Keratinocyte (primary cell): Measurements from ENCODE around the gene FERMT3. TPM values are rescaled to one million over a fixed set of nuclear protein-coding genes. Genes with fewer than 3 reads are reported as not detected.
"Not testable (repeated sequence)": the region's sequence is repeated elsewhere in the genome, so short reads cannot be mapped to it uniquely, and the experiment has no call there.

Source experiments
- DNase-seq: peaks from one replicate; pipeline ENCODE4 v3.0.0-alpha.2; 2011; ENCODE audit warnings: low read depth, missing footprints, low spot score
- FAIRE-seq: peaks from 2 replicates; lab custom pipeline; 2011; peaks lifted over from hg19 to GRCh38; lab: Jason Lieb, UNC
- H2AFZ ChIP-seq: 2 replicates; pipeline ENCODE4 v1.6.0; 2012; ENCODE audit warnings: low read length, control low read depth, inconsistent platforms; ENCODE audit not compliant: control insufficient read depth
- H3K27ac ChIP-seq: 2 replicates; pipeline ENCODE4 v1.5.1; 2011; ENCODE audit warnings: low read length; ENCODE audit not compliant: control insufficient read depth, insufficient read depth
- H3K27me3 ChIP-seq: 3 replicates; pipeline ENCODE4 v1.6.0; 2011; ENCODE audit warnings: low read length; ENCODE audit not compliant: control insufficient read depth, insufficient read depth; ENCODE audit errors: extremely low read depth
- H3K36me3 ChIP-seq, 2 experiments: 2 replicates in 1 of 2; 3 replicates in 1 of 2; pipeline ENCODE4 v1.5.1; 2011; ENCODE audit warnings: low read length in 2 of 2, mild to moderate bottlenecking in 1 of 2; ENCODE audit not compliant: control insufficient read depth in 2 of 2, insufficient read depth in 2 of 2; ENCODE audit errors: extremely low read depth in 1 of 2
- H3K4me1 ChIP-seq: 3 replicates; pipeline ENCODE4 v1.5.1; 2011; ENCODE audit warnings: low read length; ENCODE audit not compliant: control insufficient read depth, insufficient read depth; ENCODE audit errors: extremely low read depth
- H3K4me2 ChIP-seq: 3 replicates; pipeline ENCODE4 v1.6.0; 2011; ENCODE audit warnings: low read depth, low read length; ENCODE audit not compliant: control insufficient read depth, insufficient read depth; ENCODE audit errors: extremely low read depth
- H3K4me3 ChIP-seq, 3 experiments: fragments of 200-600 bp in 1 of 3; sonication (generic) in 1 of 3; 2 replicates in 2 of 3; 3 replicates in 1 of 3; pipeline ENCODE4 v1.5.1; 2011 to 2016; ENCODE audit warnings: low read length in 3 of 3, mild to moderate bottlenecking in 3 of 3, control low read depth in 2 of 3, inconsistent platforms in 1 of 3, low read depth in 1 of 3, mixed read lengths in 1 of 3, mixed run types in 1 of 3, moderate library complexity in 1 of 3; ENCODE audit not compliant: control insufficient read depth in 2 of 3, insufficient read depth in 2 of 3; ENCODE audit errors: extremely low read depth in 1 of 3
- H3K79me2 ChIP-seq: 2 replicates; pipeline ENCODE4 v1.6.0; 2012; ENCODE audit warnings: low read length; ENCODE audit not compliant: control insufficient read depth, insufficient read depth
- H3K9ac ChIP-seq: 3 replicates; pipeline ENCODE4 v1.6.0; 2011; ENCODE audit warnings: low read length; ENCODE audit not compliant: control insufficient read depth, insufficient read depth; ENCODE audit errors: extremely low read depth
- H3K9me1 ChIP-seq: 3 replicates; pipeline ENCODE4 v1.6.0; 2011; ENCODE audit warnings: low read length; ENCODE audit not compliant: control insufficient read depth, insufficient read depth; ENCODE audit errors: extremely low read depth
- H3K9me3 ChIP-seq: 2 replicates; pipeline ENCODE4 v1.5.1; 2012; ENCODE audit warnings: low read depth, low read length; ENCODE audit not compliant: control insufficient read depth
- H4K20me1 ChIP-seq: 3 replicates; pipeline ENCODE4 v1.6.0; 2011; ENCODE audit warnings: low read length; ENCODE audit not compliant: control insufficient read depth, insufficient read depth; ENCODE audit errors: extremely low read depth
- CTCF ChIP-seq, 3 experiments: IDR thresholded peaks in 1 of 3; conservative IDR thresholded peaks in 1 of 3; optimal IDR thresholded peaks in 1 of 3; 2 replicates in 2 of 3; 3 replicates in 1 of 3; pipeline versions ENCODE3 to v1.5.1; 2011; ENCODE audit warnings: low read length in 3 of 3, mild to moderate bottlenecking in 3 of 3, moderate library complexity in 2 of 3, control low read depth in 1 of 3, inconsistent platforms in 1 of 3; ENCODE audit not compliant: insufficient read depth in 2 of 3; ENCODE audit errors: extremely low read depth in 1 of 3
- EZH2 ChIP-seq: IDR thresholded peaks from one replicate; pipeline ENCODE4 v1.6.1; 2012; ENCODE audit warnings: inconsistent platforms, mild to moderate bottlenecking, low read length, moderate library complexity
- dilution Hi-C: fragments of 300-500 bp; cut with MboI; formaldehyde crosslinking; loops from one replicate; pipeline ENCODE4 v1.7.0; 2020; ENCODE audit warnings: low sequenced_read_pairs; ENCODE audit not compliant: extremely low pct_ligation_motif_present
- polyA plus RNA-seq, 5 experiments: library from polyadenylated mRNA; depleted of rRNA in 3 of 5; stranded (reverse) in 3 of 5; stranded (forward) in 1 of 5; unstranded in 1 of 5; fragments of >200 nt; gene quantifications; 1 replicate in 1 of 5; 2 replicates in 3 of 5; 3 replicates in 1 of 5; pipeline versions ENCODE4 v1.2.1 to v1.2.3, GENCODE V29; 2011 to 2012; ENCODE audit warnings: missing spikeins in 2 of 5, low read depth in 1 of 5, low replicate concordance in 1 of 5

FERMT3 gene
- polyA plus RNA-seq, 1 donor (not counting 4 experiments of a cell fraction or from before 2014, with no cell fraction given), result 0.98 TPM

DNA sequence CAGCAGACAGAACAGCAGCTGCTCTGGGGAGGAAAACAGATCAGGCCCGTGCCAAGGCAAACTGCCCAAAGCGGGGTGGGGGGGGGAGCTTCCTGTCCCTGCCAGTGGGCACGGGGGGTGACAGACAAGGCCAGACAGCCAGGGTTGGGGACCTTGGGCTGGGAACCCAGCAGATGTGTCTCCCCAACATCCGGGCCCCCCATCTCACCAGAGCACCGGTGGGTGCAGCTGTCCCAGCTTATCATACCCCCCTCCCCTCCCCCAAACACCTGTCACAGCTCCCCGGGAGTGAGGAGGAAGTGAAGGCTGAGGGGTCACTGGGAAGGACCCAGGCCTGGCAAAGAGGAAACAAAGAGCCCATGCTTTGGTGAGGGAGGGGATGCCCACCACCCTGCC lies 38.9 kb downstream of the FERMT3 start:
- H3K36me3 ChIP-seq, result peaks cover 6 to 14% of the 10 kb centered on the region in 2 experiments
- TF ChIP-seq CTCF (optimal IDR thresholded peaks at IDR 0.05 in 1 of 3, IDR thresholded peaks at IDR 0.05 in 1 of 3, conservative IDR thresholded peaks at IDR 0.05 in 1 of 3; ENCODE audit: extremely low read depth in 1 of 3, insufficient read depth in 2 of 3, low read length in 3 of 3), result no peak
- no peak for TF ChIP-seq EZH2
- H2AFZ ChIP-seq, result no peak overlapping the region
- peak overlapping the region; percentile 73 to 88 (median 86) for H3K4me3 ChIP-seq
- peak overlapping the region; percentile 85 for H3K4me2 ChIP-seq
- no peaks in the 10 kb centered on the region for H4K20me1 ChIP-seq
- peaks cover 26% of the 10 kb centered on the region for H3K79me2 ChIP-seq
- H3K9me3 ChIP-seq, result no peaks in the 10 kb centered on the region
- DNase-seq (no peak), FAIRE-seq (no peak)
- peak overlapping the region; percentile 95 for H3K9ac ChIP-seq
- peak overlapping the region; percentile 88 for H3K27ac ChIP-seq
- H3K9me1 ChIP-seq, result no peaks in the 10 kb centered on the region
- dilution Hi-C loops, result no loop called here
- no peaks in the 10 kb centered on the region for H3K27me3 ChIP-seq
- peaks cover 32% of the 10 kb centered on the region for H3K4me1 ChIP-seq

- H2AFZ ChIP-seq, result no peak overlapping the region
- no peaks in the 10 kb centered on the region for H4K20me1 ChIP-seq
- peaks cover 26% of the 10 kb centered on the region for H3K79me2 ChIP-seq
- peak; percentile 99 for DNase-seq
- peaks cover 6 to 14% of the 10 kb centered on the region in 2 experiments for H3K36me3 ChIP-seq
- peak overlapping the region; percentile 85 for H3K4me2 ChIP-seq
- dilution Hi-C loops, result no loop called here
- no peaks in the 10 kb centered on the region for H3K27me3 ChIP-seq
- no peak for FAIRE-seq
- H3K4me3 ChIP-seq, result peak overlapping the region; percentile 73 to 88 (median 86)
- peak overlapping the region; percentile 95 for H3K9ac ChIP-seq
- peak overlapping the region; percentile 88 for H3K27ac ChIP-seq
- TF ChIP-seq CTCF (optimal IDR thresholded peaks at IDR 0.05 in 1 of 3, IDR thresholded peaks at IDR 0.05 in 1 of 3, conservative IDR thresholded peaks at IDR 0.05 in 1 of 3; ENCODE audit: extremely low read depth in 1 of 3, insufficient read depth in 2 of 3, low read length in 3 of 3) (no peak), EZH2 (no peak)
- H3K9me3 ChIP-seq, result no peaks in the 10 kb centered on the region
- peaks cover 36% of the 10 kb centered on the region for H3K4me1 ChIP-seq
- no peaks in the 10 kb centered on the region for H3K9me1 ChIP-seq
Measured at GRCh38 chr11:64245797-64246620, 39.5 kb downstream of the FERMT3 start.

DNA sequence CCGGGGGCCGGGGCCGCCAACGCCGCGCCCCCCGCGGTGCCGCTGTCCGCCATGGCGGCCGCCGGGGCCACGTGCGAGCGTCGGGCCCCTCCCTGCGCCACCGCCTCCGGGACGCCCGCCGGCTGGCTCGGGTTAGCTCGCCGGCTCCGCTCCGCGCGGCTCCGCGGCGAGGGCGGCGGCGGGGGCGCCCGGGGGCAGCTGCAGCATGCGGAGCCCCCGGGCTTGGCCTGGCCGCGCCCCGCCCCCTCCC lies 40.0 kb downstream of the FERMT3 start:
- H3K4me2 ChIP-seq, H3K9me1 ChIP-seq, H4K20me1 ChIP-seq, H3K27me3 ChIP-seq, dilution Hi-C loops, FAIRE-seq, H2AFZ ChIP-seq, DNase-seq, H3K9me3 ChIP-seq: not testable (repeated sequence)
- peak overlapping the region; percentile 88 for H3K27ac ChIP-seq
- peak overlapping the region in 1 of 3 experiments; percentile 88 for H3K4me3 ChIP-seq
- peaks cover 6 to 14% of the 10 kb centered on the region in 2 experiments for H3K36me3 ChIP-seq
- peaks cover 27% of the 10 kb centered on the region for H3K79me2 ChIP-seq
- peak overlapping the region; percentile 95 for H3K9ac ChIP-seq
- H3K4me1 ChIP-seq, result peaks cover 36% of the 10 kb centered on the region
